Measurements from ENCODE around the gene LMTK2. TPM values are rescaled to one million over a fixed set of nuclear protein-coding genes. Genes with fewer than 3 reads are reported as not detected.
"Not testable (repeated sequence)": the region's sequence is repeated elsewhere in the genome, so short reads cannot be mapped to it uniquely, and the experiment has no call there.

Gene LMTK2
- total RNA-seq, 1 experiment from 2014 or later = 11.1 TPM

DNA sequence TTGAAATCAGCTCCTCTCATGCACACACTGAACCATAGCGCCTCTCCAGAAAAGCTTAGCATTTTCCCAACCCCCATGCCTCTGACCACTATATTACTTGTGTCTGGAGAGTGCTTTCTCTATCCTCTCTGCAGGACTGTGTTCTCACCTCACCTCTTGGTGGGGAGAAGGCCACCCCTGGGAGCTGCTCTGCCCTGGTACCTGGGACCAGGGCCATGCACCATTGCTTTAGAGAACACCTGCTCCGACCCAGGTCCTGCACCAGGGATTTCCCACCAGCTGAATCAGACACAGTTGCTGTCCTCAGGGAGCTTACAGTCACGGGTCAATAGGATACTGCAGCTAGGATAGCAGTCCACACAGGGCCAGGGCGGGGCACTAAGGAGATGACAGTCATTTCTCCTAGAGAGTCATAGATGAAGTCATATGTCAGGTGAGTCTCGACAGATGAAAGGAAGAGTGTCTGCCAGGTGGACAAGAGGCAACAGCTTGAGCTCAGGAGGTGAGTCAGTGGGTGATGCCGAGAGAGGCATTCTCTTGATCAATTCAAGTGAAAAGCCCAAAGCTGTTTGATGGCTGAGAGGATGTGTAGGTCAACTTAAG lies 619 bp upstream of the LMTK2 start:
- DNase-seq (ENCODE audit: low read depth) = no peak

DNA sequence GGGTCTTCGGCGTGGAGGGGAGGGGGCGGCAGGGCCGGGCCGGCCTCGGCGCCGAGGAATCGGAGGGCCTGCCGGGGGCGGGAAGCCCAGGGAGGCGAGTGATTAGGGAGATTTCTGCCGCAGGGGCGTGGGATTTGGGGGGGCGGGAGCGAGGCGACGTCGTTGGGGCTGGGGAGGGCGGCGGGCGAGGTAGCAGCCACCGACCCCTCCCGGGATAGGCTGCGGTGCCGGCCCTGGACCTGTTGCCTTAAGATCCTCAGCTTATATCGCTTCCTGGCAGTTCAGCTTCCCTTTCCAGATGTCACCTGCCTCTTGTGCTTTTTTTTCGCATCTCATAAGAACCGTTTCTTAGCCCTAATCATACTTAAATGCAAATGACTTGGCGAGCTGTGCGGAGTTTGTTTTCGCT lies 655 bp downstream of the LMTK2 start:
- DNase-seq (ENCODE audit: low read depth) = no peak

DNA sequence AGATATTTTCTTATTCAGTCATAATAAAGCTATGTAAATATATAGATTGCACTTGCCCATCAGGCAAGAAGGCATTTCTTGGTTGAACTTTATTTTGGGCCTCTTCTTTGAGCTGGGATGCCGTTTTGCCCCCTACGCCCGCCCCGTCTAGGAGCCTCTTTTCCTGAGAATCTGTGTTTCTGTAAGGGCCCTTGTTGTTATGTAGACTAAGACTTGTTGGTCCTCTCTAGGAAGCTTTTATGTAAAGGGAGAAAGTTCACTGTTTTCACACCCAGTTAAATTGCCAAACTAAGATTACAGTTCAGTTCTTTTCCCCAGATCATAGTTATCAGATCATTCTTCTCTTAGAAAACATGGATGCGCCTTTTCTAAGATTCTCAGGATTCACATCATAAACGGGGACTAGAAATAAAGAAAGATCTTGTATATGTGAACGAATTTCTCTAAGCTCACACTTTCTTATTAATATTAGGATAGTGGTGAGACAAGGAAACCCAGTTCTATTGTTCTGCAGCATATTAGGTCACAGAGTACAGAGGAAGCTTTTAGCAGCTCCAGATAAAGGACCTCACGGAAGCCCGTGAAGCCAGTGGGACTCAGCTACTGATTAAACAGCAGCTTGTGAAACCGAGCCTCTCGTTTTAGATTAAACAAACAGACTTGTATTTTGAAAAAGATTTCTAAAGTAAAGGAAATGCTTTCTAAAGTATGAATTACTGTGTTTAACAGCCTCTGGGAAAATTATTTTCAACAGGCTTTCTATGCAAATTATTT lies 3.8 kb downstream of the LMTK2 start:
- DNase-seq (ENCODE audit: low read depth) = no peak

DNA sequence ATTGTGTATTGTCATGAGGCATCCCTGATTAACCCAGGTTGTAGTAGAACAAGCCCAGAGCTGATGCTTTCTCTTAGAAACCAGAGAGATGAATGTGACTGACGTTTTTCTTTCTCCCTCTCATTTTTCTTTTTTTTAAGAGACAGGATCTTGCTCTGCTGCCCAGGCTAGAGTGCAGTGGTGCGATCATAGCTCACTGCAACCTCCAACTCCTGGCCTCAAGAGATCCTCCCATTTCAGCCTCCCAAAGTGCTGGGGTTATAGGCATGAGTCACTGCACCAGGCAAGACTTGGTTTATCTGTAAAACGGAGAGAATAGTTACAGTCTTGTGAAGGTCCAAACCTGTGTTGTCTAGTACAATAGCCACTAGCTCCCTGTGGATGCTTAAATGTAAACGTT lies 5.4 kb downstream of the LMTK2 start:
- DNase-seq (ENCODE audit: low read depth) = no peak

DNA sequence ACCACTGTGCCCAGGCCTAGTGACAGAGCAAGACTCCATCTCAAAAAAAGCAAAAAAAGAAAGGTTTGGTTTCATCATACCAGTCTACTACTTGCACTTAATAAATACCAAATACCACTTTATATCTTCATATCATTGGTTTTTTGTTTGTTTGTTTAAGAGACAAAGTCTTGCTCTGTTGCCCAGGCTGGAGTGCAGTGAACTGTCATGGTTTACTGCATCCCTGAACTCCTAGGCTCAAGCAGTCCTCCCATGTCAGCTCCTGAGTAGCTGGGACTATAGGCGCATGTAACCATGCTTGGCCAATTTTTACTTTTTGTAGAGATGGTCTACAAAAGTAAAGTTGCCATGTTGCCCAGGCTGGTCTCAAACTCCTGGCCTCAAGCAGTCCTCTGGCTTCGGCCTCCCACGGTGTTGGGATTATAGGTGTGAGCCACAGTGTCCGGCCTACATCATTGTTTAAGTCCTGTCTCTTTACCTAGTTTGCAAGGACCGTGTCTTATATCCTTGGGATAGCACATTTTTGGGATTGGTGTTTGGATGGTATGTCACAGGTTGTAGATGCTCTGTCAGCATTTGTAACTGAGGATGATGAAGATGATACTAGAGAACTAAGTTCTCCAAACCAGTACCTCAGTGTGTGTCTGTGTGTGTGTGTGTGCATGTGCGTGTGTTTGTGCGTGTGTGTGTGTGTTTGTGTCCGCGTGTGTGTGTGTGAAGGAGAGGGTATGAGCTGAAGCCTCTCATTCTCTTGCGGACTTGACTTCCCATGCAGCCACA lies 9.3 kb downstream of the LMTK2 start:
- no peak for DNase-seq (ENCODE audit: low read depth)

DNA sequence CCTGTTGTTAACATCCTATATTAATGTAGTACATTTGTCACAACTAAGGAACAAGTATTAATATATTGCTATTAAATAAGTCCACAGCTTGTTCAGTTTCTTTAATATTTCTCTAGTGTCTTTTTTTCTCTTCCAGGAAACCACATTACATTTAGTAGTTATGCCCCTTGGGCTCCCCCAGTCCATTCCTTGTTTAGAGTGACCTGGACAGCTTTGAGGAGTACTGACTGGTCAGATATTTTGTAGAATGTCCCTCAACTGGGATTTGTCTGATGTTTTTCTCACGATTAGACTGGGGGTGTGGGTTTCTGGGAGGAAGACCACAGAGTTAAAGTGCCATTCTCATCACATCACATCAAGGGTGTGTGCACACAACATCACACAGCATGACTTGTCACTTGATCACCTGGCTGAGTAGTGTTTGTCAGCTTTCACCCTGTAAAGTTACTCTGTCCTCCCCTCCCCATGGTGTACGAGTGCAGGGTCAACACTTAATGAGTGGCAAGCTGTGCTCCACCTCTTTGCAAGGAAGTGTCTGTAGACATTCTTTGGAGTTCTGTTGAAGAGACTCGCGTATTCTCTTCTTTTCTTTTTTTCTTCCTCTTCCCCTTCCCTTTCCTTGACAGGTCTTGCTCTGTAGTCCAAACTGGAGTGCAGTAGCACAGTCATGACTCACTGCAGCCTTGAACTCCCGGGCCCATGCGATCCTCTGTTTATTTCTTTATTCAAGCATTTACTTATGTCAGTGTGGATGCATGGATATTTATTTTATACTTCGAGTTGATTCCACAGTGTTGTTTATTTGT lies 10.2 kb downstream of the LMTK2 start:
- DNase-seq (ENCODE audit: low read depth) = no peak

DNA sequence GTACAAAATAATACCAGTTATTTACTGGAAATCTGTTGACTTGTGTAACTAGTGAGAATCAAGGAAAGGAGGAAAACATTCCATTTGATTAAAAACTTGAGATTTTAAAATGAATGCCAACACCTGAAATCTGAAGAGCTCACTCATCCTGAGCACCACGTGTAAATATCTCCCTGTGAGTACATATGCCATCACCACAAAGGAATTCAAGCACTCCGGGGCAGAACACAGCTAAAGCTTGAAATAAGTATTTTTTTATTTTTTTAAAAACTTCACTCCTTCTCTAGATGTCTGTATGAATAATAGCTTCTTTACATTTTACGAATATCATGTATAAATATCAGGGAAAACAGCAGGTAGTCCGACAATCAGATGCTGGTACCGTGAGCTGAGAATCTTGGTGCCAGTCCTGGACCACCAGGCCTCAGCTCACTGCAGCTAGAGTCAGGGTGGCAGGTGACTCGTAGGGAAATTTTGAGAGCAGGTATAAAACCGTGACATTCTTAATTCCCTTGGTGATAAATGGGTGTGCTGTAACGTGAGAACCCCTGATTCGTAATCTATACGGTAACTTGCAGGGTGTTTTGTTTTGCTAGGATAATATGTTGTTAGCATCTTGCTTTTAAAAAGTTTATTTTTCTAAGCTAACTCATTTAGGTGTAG lies 12.7 kb downstream of the LMTK2 start:
- peak; percentile 80 for DNase-seq (ENCODE audit: low read depth)

DNA sequence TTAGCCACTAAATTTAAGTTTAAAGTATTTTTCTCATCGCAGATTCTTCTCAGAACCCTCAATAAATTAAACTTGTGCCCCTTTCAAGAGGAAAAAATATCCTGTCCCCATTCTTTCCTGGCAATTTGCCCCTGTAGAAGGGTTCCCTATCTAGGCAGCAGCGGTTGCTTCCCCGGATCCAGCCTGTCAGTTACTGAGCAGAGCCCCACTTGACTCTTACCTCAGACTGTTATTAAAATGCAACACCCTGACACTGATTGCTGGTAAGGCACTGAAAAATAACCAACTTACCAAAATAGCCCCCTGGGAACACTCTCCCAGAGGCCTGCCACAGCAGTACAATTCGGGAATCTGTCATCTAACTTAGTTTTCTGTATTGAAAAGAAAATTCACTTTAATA lies 13.9 kb downstream of the LMTK2 start:
- no peak for DNase-seq (ENCODE audit: low read depth)

DNA sequence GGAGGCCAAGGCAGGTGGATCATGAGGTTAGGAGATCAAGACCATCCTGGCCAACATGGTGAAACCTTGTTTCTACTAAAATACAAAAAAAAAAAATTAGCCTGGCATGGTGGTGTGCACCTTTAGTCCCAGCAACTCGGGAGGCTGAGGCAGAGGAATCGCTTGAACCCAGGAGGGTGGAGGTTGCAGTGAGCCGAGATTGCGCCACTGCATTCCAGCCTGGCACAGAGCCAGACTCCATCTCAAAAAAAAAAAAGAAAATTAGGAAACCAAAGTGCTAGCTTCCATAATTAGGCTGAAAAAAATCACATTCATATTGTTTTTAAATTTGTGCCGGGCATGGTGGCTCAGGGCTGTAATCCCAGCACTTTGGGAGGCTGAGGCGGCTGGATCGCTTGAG lies 14.7 kb downstream of the LMTK2 start:
- DNase-seq (ENCODE audit: low read depth) = not testable (repeated sequence)

DNA sequence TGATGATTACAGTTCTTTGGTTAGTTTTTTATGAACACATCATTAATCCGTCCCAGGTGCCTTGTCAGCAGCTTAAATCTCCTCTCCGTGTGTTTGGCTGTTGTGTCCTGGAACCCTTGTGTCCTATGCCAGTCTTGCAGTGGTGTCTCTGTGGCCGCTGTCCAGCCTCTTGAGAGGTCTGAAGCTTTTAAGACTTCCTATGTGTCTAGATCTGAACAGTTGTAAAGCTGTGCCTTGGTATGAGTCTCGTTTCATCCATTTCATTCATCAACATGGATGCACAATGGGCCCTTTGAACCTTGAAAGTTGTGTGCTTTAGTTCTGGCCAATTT lies 16.7 kb downstream of the LMTK2 start:
- DNase-seq (ENCODE audit: low read depth) = no peak

DNA sequence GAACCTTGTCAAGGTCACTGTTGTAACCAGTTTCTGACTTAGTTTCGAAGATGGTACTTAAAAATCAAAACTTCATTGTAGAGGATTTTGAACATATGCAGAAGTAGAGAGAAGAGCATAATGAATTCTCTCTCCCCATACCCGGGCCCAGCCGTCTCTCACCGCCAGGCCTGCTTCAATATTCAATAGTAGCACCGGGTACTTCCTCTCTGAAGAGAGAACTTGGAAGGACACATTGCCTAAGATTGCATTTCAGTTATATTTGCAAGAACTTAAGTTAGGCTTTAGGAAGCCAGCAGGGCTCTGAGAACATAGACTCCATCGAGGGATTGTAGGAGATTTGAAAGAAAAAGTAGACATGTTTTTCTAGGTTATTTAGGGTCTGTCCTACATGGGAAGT lies 19.1 kb downstream of the LMTK2 start:
- DNase-seq (ENCODE audit: low read depth) = no peak

DNA sequence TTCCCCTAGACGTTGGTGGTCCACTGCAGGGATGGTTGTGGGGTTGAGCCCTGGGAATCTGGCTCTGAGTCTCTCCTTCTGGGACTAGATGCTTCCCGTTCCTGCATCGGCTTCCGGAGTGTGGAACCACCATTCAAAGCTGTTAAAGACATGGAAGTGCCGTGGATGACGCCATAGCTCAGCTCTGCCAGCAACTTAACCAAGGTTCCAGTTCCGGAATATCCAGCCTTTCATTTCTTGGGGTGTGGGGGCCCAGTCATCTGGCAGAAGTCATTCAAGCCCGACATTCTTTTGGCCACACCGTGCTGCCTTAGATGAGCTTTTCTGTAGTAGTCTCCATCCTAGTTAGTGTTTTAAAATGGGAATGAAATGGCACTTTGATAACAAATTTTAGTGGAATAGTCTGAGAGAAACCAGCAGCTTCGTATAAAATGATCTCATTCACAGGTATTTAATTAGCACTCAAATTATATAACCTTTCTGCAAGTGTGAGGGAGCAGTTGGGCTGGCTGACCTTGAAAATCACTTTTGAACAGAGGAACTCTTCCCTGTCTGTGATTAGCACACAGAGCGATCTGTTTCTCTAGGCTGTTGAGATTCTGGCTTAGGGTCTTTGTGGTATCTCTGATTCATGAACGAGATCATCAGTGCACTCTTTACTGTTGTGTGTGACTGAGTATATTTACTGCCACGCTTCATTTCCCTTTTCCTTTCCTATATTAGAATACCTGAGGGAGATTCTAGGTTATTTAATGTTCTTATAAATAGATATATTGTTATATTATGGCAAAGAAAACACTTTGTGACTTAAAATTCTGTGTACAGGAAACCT lies 19.9 kb downstream of the LMTK2 start:
- DNase-seq (ENCODE audit: low read depth) = peak; percentile 38

DNA sequence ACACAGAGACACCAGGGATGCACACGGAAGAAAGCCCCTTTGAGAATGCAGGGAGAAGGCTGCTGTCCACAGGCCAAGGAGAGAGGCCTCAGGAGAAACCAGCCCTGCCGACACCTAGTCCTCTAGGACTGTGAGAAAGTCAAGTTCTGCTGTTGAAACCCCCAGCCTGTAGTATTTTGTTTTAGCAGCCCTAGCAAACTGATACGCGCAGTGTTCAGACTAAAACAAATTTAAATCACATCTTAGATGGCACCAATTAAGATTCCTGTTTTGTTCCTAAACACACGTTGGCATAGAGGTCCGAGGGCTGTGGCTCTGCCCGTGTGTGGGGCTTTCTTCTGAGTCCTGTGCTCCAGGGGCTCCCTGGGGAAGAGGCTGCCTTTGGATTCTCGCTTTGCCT lies 21.7 kb downstream of the LMTK2 start:
- no peak for DNase-seq (ENCODE audit: low read depth)

DNA sequence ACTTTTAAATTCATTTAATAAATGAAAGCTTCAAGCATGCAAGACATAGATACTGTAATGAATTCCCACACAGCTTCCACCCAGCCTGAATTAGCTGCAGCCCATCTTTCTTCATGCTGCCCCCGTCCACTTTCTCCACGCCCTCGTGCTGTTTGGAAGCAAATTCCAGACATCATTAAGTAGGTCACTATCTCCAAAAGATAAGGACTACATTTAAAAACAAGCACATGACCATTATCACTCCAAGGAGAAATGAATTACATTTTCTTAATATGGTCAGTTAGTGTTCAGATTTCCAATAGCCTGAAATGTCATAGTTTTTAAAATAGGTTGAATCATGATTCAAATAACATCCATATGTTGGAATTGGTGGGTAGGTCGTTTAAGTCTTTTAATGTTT lies 24.3 kb downstream of the LMTK2 start:
- no peak for DNase-seq (ENCODE audit: low read depth)

DNA sequence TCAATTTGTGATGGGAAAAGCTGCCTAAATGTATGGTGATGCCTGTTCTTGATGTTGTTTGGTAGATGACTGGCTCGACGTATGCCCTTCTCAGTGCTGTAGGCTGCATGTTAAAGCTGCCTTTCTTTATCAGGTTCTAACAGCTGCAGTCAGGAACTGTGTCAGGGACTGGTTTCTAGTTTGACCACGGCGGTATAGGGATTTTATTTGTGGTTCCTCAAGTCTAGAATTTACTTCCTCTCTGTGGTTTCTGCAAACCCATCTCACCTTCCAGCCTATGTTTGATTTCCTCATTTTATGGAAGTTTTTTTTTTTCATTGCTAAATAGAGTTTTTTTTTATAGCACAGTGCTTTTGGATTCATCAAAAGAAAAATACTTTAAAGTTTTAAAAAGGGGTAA lies 26.5 kb downstream of the LMTK2 start:
- DNase-seq (ENCODE audit: low read depth) = peak; percentile 90

DNA sequence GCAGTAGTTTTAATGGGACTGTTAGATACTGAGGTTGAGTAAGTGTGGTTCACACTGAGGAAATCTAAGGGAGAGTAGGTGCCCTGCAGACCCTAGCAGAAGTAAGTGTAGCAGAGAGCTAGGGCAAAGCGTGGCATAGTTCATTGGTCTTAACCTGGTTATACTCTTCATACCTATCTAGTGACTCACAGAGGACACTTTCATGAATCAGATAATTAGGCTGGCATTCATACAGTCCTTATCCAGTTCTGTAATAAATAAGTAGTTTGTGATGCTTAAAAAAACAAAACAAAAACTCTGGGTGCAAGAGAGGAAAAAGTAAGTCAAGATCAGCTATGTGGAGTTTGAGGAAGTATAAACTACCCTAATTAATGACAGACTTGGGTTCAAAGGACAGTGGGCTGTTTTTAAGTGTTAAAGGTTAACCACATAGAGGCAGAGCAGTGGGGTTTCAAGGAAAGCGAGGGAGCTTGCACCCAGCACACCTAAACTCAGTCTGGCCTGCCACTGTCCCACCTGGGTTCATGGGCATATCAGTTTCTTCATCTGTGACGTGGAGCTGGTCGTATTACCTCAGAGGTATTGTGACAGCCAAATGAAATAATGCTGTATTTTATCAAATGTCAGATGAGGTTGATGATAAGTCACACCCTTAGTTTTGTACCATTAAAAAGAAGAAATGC lies 27.1 kb downstream of the LMTK2 start:
- peak; percentile 80 for DNase-seq (ENCODE audit: low read depth)

DNA sequence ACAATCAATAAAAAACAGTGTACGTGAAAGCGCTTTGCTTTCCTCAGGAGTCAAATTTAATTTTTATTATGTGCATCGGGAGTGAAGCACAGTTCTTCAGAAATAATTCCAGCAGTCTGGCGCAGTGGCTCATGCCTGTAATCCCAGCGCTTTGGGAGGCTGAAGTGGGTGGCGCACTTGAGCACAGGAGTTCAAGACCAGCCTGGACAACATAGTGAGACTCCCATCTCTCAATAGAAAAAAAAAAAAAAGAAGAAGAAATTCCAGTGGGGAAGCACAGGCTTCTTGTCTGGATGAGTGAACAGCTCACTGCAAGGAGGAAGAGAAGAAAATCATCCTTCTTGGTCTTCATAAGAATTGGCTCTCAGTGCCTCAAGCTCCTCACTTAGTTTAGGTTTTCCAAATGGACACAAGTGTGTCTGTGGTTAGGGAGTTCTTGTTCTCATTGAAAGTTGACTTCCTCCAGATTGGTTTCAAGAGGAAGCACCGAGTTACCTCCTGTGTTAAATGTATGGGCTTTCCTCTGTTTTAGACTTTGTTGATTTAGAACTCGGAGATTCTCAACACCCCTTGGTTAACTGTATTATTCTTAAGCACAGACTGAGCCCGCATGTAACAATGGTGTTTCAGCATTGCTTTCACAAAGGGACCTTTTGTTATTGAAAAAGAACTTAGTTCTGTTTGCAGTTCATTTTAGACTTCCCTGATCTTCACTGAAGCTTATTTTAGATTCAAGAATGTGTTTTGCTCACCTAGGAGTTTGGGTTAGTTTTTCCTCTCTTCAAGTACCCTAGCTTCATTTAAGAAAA lies 28.0 kb downstream of the LMTK2 start:
- DNase-seq (ENCODE audit: low read depth) = no peak

DNA sequence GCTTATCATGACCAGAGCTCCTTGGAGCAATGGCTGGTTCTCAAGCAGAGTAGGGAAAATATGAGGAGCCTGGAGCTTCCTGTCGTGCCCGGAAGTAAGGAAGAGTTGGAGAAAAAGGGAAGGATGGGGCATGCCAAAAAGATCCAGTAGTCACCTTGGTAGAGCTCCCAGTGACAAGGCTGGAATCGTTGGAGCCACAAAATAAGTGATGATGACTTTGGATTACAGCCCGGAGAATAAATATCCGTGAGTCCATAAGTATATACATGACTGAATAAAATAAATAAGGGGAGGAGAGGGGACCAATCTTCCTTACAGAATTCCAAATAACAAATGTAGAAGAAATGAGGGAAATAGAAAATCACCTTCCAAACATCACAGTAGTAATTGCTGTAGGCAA lies 29.3 kb downstream of the LMTK2 start:
- no peak for DNase-seq (ENCODE audit: low read depth)

DNA sequence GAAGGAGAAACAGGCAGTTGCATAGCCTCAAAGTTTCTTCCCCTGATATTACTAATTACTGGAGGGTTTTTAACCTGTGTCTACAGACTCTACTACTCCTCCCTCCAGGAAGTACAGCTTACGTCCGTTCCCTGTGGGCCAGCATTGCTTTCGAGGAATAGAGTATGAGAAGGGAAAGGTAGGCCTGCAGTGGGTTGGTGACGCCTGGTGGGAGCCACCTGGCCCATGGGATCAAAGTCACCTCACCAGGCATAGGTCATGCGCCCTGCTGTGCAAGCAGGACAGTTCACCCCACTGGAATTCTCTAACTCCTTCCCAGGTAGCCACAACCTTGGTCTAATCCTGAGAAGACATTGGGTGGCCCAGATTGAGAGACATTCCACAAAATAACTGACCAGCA lies 29.8 kb downstream of the LMTK2 start:
- no peak for DNase-seq (ENCODE audit: low read depth)
